Upper lobe of left lung (tissue), 4 donors: ENCODE data around the gene PRKG1.

Experiments used
- CTCF ChIP-seq, 6 experiments: fragments of 450-650 bp in 4 of 6; fragments of 200-600 bp in 2 of 6; sonication (generic) in 2 of 6; IDR thresholded peaks; one replicate each; pipeline ENCODE4 v1.5.1; 2016 to 2019; ENCODE audit warnings: antibody characterized with exemption in 6 of 6
- POLR2A ChIP-seq, 4 donors: fragments of 450-650 bp; IDR thresholded peaks; one replicate each; pipeline ENCODE4 v1.5.1; 2016 to 2017; ENCODE audit warnings: antibody characterized with exemption in 4 of 4, mild to moderate bottlenecking in 2 of 4
- POLR2AphosphoS5 ChIP-seq, 2 donors: sonication (generic); formaldehyde crosslinking; IDR thresholded peaks; one replicate each; pipeline ENCODE4 v1.5.1; 2017; ENCODE audit warnings: antibody characterized with exemption in 2 of 2

- TF ChIP-seq CTCF (IDR thresholded peaks at IDR 0.05) (no peak), POLR2A (IDR thresholded peaks at IDR 0.05) (no peak), POLR2AphosphoS5 (IDR thresholded peaks at IDR 0.05) (no peak)
Observed at GRCh38 chr10:51521605-51522004, 447.3 kb downstream of the PRKG1 start.
